DOHH2 (cell line): Measurements from ENCODE around the gene TAF11.

Experiments used
- H3F3A ChIP-seq: fragments of 200-600 bp; sonication (generic), shearing (Covaris generic); 2 replicates; pipeline ENCODE4 v1.6.0; 2016; ENCODE audit warnings: antibody characterized with exemption, mild to moderate bottlenecking; ENCODE audit not compliant: control insufficient read depth, insufficient read depth
- H3K27ac ChIP-seq: fragments of 200-600 bp; sonication (generic); 2 replicates; pipeline ENCODE4 v1.5.1; 2014; ENCODE audit warnings: low read depth, mild to moderate bottlenecking, low read length, moderate library complexity
- H3K27me3 ChIP-seq: fragments of 200-600 bp; sonication (generic); 2 replicates; pipeline ENCODE4 v1.6.1; 2014; ENCODE audit warnings: mild to moderate bottlenecking, low read length, mixed read lengths; ENCODE audit not compliant: control insufficient read depth
- H3K36me3 ChIP-seq: fragments of 200-600 bp; sonication (generic); 2 replicates; pipeline ENCODE4 v1.6.1; 2014; ENCODE audit warnings: mild to moderate bottlenecking, low read length, moderate library complexity, mixed read lengths; ENCODE audit not compliant: control insufficient read depth
- H3K4me1 ChIP-seq: fragments of 200-600 bp; sonication (generic); 2 replicates; pipeline ENCODE4 v1.6.1; 2014; ENCODE audit warnings: mild to moderate bottlenecking, low read length, mixed read lengths; ENCODE audit not compliant: control insufficient read depth
- H3K4me2 ChIP-seq: fragments of 200-600 bp; sonication (generic); 2 replicates; pipeline ENCODE4 v1.6.0; 2014; ENCODE audit warnings: mild to moderate bottlenecking, low read length, moderate library complexity
- H3K4me3 ChIP-seq: fragments of 200-600 bp; sonication (generic); 2 replicates; pipeline ENCODE4 v1.5.1; 2014; ENCODE audit warnings: mild to moderate bottlenecking, low read length, mixed read lengths
- H3K79me2 ChIP-seq: fragments of 200-600 bp; sonication (generic); 2 replicates; pipeline ENCODE4 v1.6.1; 2014; ENCODE audit warnings: mild to moderate bottlenecking, low read length, mixed read lengths; ENCODE audit not compliant: control insufficient read depth
- H3K9me2 ChIP-seq: fragments of 200-600 bp; sonication (generic); replicated peaks from 2 replicates; pipeline ENCODE4 v1.6.1; 2014; ENCODE audit warnings: mild to moderate bottlenecking, low read length, mixed read lengths; ENCODE audit not compliant: control insufficient read depth
- H3K9me3 ChIP-seq: fragments of 200-600 bp; sonication (generic); 2 replicates; pipeline ENCODE4 v1.6.1; 2014; ENCODE audit warnings: antibody characterized with exemption, low read length, mixed read lengths; ENCODE audit not compliant: control insufficient read depth, insufficient read depth
- H4K20me1 ChIP-seq: fragments of 200-600 bp; sonication (generic); 2 replicates; pipeline ENCODE4 v1.6.0; 2014; ENCODE audit warnings: low read depth, mild to moderate bottlenecking, antibody characterized with exemption, low read length, moderate library complexity; ENCODE audit not compliant: control insufficient read depth, insufficient read depth
- CTCF ChIP-seq: fragments of 200-600 bp; sonication (generic); IDR thresholded peaks from one replicate; pipeline ENCODE4 v1.5.1; 2014; ENCODE audit warnings: antibody characterized with exemption, mild to moderate bottlenecking, low read depth, low read length; ENCODE audit not compliant: poor library complexity, severe bottlenecking
- EZH2phosphoT487 ChIP-seq: fragments of 200-600 bp; sonication (generic); IDR thresholded peaks from 2 replicates; pipeline ENCODE4 v1.6.1; 2017; ENCODE audit warnings: borderline replicate concordance, mild to moderate bottlenecking, antibody characterized with exemption, low read length, moderate library complexity, mixed read lengths

The TAF11 gene

GRCh38 chr6:34929241-34929978 lies 41.6 kb upstream of the TAF11 start:
- TF ChIP-seq EZH2phosphoT487 (no peak), CTCF (no peak)
- Histone ChIP-seq H3F3A (no peaks in the 10 kb centered on the region), H3K4me1 (no peaks in the 10 kb centered on the region), H3K9me3 (no peaks in the 10 kb centered on the region), H3K79me2 (no peaks in the 10 kb centered on the region), H4K20me1 (peaks cover 3% of the 10 kb centered on the region; the same call in 1 of the 2 replicates), H3K4me2 (no peak overlapping the region), H3K9me2 (no peaks in the 10 kb centered on the region), H3K27ac (no peak overlapping the region), H3K36me3 (no peaks in the 10 kb centered on the region), H3K27me3 (no peaks in the 10 kb centered on the region), H3K4me3 (no peak overlapping the region)

- Histone ChIP-seq H3K36me3 (no peaks in the 10 kb centered on the region), H3K9me3 (no peaks in the 10 kb centered on the region), H4K20me1 (peaks cover 6% of the 10 kb centered on the region; the same call in 1 of the 2 replicates), H3K4me3 (no peak overlapping the region), H3K4me2 (no peak overlapping the region), H3K27me3 (no peaks in the 10 kb centered on the region), H3K27ac (no peak overlapping the region), H3K79me2 (no peaks in the 10 kb centered on the region), H3K9me2 (no peaks in the 10 kb centered on the region), H3K4me1 (no peaks in the 10 kb centered on the region), H3F3A (no peaks in the 10 kb centered on the region)
- TF ChIP-seq EZH2phosphoT487 (no peak), CTCF (no peak)
Measured at GRCh38 chr6:34928695-34929094, 40.9 kb upstream of the TAF11 start.

- Histone ChIP-seq H4K20me1 (peaks cover 6% of the 10 kb centered on the region; the same call in 1 of the 2 replicates), H3K27ac (no peak overlapping the region), H3K9me3 (no peaks in the 10 kb centered on the region), H3K4me2 (no peak overlapping the region), H3K27me3 (no peaks in the 10 kb centered on the region), H3K4me1 (no peaks in the 10 kb centered on the region), H3K36me3 (no peaks in the 10 kb centered on the region), H3K79me2 (no peaks in the 10 kb centered on the region), H3K4me3 (no peak overlapping the region), H3K9me2 (no peaks in the 10 kb centered on the region), H3F3A (no peaks in the 10 kb centered on the region)
- no peak for TF ChIP-seq CTCF
- TF ChIP-seq EZH2phosphoT487 = no peak
Measured at GRCh38 chr6:34928220-34928619, 40.4 kb upstream of the TAF11 start.
